GM18868 (cell line): Measurements from ENCODE around the gene TENT5A.
"Not testable (repeated sequence)": the region's sequence is repeated elsewhere in the genome, so short reads cannot be mapped to it uniquely, and the experiment has no call there.

Source experiments
- ATAC-seq: cut with Tn5 transposase; IDR thresholded peaks from one replicate; pipeline ENCODE4 v1.9.1; 2021; ENCODE audit warnings: mild to moderate bottlenecking, moderate library complexity; ENCODE audit not compliant: unreplicated experiment

TENT5A gene

DNA sequence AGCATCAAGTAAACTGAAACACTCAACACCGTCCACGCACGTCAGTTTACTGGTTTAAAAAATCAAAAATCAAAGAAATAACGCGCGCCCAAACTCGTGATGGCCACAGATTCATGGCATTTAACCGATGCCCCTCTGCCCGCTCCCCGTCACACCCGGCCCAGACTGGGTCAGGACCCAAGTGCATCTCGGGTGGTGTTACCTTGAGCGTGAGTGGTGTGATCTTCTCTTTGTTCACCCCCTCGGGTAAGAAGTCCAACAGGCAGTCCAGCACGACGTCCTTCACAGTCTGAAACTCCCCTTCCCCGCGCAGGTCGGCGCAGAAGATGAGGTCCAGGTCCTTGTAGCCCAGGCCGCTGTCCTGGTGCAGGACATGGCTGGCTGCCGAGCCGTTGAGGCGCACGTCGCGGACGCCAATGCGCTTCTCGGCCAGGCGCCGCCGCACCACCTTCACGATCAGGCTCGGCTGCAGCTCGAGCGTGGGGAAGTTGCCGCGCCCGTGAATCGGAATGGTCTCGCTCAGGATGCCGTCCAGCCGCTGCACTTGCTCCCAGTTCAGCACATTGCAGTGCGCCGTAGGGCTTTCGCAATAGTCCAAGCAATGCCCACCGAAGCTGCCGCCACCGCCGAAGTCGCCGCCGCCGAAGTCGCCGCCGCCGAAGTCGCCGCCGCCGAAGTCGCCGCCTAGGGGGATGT, 945 bp downstream of the TENT5A start:
- ATAC-seq = no peak

DNA sequence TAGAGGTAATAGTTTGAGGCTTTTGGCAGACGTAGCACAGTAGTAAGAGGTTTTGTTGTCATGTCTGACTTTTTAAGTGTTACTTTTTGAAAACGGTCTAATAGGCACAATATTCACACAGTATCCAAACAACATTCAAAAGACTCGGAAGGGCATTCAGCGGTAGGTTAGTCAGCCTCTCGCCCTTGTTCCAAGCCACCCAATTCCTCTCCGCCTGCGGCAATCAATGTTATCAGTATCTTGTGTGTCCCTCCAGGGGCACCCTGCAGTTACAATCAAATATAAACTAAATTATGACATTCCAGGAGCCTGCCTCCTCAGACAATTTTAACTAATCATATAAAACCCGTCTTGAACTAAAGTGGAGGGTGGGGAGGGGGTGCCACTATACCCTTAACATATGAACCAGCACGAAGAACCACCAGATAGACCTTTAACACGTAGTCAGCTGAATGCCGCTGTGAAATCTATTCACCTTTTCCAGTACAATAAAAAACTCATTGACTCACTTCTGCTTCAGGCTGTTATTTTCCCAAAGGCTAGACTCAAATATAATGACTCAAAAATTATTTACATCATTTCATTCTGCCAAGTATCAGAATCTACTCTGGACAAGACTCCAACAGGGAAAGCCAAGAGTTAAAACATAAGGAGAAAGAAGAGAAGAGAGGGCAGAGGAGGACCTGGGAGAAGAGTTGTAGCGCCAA, 1.6 kb downstream of the TENT5A start:
- no peak for ATAC-seq

DNA sequence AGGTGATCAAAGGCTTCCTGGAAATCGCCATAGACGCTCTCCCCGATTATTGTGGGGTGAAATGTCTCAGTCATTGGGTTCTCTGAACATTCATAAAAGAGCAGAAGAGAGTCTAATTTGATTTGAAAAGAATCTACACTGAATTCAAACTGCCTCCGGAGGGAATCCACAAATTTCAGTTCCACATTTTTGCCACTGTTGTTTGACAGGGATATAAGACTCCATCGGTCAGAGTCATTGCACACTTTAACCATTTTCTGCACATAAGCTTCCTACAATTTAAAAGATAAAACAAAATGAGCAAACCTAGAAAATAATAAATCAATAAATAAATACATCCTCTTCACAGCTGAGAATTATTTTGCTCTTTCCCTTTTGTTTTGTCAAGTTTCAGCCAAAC, 2.3 kb downstream of the TENT5A start:
- no peak for ATAC-seq

DNA sequence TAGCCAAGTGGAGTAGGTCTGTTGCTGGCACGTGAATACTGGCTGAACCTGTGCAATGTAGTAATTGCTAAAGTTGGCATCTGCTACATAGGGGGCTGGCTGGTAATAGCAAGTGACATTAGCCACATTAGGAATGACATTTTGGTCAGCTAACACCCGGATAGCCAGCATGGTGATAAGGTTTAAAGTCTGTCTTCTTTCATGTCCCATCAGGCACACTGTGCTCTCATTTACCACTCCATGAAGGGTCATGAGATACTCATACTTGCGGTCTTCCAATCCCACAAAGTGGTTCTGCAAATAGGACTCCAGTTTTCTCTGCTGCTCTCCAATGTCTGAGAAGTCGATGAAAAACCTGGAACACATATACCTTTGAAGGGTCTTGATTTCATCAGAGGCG, 2.8 kb downstream of the TENT5A start:
- ATAC-seq = no peak

DNA sequence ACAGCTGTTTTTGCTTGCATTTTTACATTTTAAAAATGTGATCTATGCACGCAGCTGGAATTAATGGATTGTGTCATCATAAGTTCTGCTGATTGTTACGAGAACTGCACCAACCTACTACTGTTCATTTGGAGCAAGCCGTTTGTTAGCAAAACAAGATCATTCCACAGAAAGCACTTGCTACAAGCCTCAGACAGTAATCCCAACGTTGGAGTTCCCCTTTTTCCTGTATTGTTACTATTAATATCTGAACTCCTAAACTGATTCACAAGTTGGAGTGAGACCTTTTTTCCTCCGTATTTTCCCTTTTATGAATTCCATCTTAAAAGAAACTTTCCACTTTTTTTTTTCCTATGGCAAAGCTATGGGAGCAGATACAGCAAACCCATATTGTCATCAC, 3.5 kb downstream of the TENT5A start:
- ATAC-seq = no peak

DNA sequence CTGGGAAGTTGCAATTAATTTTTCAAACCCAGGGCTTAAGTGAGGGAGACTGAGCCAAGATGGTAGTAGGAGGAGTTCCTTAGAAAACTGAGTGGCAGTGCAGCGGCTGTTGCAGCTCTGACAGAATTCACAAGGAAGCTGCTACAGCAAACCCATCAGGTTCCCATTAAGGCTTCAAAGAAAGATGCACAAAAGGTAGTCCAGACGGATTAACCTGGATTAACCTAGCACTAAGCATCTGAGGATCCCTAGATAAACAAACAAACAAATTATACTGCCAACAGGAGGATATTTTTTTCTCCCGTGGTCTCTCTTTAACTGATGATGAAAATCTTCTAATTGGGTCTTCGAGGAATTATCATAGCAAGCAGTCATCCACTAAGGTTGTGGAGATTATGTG, 5.2 kb downstream of the TENT5A start:
- ATAC-seq = no peak

DNA sequence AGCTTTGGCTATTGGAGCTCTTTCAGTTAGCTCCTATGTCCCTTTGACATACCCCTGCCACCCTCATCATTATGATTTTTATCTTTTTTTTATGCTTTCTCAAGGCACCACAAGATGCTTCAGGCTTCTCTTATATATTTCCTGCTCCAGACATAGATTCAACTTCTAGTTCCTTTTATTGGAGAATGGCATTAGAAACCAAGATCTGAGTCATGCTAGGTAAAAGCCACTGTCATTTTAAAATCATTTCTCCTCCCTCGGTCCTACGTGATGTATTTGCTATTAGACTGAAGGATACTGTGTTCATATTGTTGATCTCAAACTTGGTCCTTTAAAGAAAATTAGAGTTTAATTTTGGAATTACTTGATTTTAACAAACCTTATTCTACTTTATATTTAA, 8.3 kb downstream of the TENT5A start:
- ATAC-seq = peak; percentile 32

DNA sequence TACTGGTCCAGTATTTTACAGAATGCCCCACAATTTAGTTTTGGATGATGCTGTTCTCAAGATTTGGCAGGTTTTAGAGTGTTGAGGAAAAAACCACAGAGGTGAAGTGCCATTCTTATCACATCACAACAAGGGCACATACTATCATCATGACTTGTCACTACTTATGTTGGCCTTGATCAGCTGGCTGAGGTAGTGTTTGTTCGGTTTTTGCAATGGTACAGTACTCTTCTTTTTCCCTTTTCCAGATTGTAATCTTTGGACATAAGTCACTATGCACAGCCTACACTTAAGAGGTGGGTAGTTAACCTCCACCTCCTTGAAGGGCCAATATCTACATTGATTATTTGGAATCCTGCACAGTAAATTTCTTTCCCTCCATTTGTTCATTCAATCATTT, 8.8 kb downstream of the TENT5A start:
- ATAC-seq = no peak

DNA sequence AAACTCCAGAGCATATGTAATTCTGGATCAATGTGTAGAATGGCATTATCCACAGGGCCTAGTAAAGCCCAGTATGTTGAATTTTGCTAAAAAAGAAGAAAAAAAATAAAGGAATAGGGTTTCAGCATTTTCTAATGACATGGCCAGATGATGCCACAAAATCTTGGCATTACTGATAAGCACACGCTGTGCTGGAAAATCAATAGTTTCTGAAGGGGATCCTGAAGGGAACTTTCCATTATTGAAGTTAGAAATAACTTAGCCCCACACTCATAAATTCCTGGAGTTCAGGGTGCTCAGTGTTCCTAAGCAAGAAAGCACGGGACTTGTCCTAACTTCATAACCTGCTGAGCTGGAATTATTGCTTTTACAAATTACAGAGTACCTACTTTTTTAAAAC, 10.8 kb downstream of the TENT5A start:
- no peak for ATAC-seq

DNA sequence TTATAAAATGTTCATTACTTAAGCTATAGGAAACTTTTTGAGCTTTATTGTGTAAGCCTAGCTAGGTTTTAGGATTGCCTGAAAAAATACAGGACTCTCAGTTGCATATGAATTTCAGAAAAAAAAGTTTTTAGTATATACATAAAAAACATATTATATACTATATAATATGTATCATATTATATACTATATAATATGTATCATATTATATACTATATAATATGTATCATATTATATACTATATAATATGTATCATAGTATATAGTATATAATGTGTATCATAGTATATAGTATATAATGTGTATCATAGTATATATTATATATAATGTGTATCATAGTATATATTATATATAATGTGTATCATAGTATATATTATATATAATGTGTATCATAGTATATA, 11.9 kb downstream of the TENT5A start:
- not testable (repeated sequence) for ATAC-seq

DNA sequence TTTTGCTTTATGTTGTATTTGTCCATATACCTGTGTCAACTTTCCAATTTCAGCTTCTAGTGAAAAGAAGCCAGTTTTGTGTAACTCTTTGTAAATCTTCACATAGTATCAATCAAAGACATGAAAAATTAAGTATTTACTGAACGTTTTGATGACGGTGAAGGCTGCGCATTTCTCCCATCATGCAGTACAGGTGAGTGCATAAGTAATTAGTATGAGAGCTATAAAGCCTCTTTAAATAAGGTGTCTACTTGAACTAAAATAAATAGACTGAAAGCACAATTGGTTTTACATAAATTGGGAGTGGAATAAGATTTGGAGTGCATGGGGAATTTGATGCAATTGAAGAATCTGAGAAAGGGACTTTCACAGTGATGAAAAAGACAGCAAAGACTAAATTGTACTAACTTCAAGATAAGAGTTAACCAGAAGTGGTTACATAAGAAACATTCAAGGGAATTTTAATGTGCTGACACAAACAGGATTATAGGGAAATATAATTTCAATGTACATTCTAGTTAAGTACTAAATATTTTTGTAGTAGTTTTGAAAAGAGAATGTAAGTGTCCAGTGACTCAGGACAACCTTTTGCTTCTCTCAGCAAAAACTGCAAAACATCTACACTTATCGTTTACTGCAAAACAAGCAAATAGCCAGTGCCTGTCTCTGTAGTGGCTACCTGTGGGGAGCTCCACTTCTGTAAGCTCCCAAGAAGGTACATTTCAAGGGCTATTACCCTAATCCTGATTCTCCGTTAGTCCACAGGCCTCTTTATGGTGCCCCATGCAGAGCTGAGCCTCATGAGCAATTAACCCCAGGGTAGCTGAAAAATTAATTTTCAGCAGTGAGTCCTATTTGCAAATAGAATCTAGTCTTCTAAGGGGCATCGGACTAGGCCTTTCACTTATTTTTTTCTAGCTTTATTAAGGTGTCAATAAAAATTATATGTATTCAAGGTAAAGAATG, 13.0 kb downstream of the TENT5A start:
- no peak for ATAC-seq

DNA sequence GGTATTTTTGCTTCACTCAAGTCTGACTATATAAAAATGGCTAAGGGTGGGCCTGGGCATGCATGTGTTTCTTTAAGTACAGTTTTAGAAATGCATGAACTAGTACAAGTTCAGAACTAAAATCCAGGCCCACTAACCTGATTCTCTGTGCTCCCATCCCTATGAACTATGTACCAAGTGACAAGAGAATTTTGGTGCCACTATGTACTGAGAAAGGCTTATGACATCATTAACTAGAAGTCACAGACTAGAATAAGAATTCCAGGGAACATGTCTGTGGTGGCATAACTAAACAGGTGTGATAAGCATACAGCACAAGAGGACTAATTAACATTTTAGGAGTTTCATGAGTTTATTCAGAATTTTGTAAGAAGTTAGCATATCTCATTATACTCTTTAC, 16.1 kb downstream of the TENT5A start:
- no peak for ATAC-seq

DNA sequence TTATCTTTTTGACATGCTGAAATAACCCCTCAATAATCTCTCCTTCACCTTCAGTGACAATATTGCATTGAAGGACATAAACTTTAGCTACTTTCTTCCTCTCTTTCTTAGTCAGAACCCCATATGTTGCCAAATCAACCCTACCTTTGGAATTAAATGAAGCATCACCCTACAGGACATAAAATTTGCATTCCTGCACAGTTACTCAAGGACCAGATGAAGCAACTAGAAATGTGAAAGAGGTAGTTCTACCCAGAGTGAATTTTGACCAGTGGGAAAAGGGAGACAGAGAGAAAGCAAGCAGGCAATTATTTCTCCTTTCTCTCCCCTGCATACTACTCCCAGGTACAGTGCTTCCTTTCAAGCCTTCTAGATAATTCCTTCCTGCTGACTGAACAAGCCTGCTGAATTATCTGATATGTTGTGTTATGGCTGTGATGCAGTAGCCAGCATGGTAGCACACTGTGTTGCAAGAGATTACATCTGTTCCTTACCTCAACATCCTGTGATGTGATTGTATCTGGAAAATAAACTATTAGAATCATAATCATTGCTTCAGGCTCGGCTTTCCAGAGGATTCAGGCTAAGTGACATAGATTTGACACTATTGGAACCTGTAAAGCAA, 16.6 kb downstream of the TENT5A start:
- ATAC-seq = no peak

DNA sequence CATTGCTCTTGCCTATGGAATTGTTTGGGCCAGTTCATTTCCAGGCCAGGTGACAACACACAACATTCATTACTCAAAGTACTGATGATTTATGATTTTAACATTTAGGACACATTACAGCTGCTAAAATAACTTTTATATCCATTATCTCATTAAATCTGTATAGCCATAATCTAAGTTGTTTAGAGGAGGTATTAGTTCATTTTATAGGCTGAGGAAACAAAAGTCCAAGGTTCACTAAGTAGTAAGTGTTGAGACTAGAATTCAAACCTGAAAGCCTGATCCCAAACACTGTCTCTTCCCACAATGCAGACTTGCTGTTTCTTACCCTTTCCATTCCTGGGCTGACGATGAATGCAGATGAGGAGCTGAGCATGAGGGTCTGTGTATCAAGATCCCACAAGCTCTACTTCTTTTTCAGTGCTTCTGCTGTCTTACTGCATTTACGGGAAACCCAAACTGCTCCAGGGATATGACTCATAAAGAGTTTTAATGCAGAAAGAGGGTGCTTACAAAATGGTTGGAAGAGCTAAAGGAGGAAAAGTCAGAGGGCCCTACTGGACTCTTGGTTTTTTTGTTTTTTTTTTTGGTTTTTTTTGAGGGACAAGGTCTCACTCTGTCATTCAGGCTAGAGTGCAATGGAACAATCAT, 17.9 kb downstream of the TENT5A start:
- ATAC-seq = no peak

DNA sequence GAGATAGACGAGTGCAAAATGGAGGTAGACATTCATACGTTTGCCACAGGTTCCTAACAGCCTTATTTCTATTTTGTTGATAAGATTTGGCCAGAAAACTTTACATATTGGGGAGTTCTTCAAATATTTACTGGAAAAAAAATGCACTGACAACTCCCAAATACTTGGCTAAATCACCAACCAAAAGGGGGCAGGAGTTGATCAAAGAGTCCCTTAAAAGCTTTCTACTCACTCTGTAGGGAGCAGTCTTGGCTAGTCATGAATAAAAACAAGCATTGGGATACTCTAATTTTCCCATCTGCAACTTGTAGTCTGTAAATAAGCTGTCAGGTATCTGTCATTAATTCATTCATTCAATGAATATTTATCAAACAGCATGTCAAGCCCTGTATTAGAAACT, 18.4 kb downstream of the TENT5A start:
- no peak for ATAC-seq

DNA sequence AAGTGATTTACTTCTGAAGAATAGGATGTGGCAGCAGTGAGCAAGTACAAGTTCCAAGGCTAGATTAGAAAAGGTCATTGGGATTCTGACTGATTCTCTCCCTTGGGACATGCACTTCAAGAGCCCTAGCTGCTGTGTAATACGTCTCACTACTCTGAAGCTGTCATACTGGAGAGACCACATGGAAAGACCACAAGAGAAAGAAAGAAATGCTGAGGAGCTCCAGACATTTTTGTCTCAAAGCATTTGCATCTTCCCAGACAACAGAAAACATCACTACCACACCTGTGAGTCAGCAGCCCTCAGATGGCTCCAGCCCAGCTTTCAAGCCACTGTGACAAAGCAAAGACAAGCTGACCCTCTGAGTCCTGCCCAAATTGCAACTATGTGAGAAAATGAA, 20.7 kb downstream of the TENT5A start:
- no peak for ATAC-seq

DNA sequence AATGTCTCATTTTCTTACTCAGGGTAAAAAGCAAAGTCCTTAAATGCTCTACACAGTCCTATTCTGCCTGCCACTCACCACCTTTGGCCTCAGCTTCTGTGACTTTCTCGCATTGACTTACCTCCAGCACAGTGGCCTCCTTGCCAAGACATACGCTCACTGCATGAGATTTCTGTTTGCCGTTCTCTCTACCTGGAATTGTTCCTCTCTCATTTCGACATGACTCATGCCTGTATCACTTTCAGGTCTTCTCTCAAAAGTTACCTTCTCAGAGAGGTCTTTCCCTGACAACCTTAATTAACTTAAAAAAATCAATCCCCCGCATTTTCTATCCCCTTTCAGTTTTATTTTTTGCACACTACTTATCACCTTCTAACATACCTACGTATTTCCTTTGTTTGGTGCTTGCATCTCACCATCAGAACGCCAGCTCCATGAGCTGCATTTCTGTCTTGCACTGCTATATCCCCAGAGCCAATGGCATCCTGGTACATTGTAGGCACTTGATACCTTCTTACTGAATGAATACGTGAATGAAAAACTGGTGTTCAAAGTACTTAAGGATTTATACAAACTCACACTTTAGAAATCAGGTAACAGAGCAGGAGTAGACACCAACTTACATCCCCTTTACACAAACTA, 24.5 kb downstream of the TENT5A start:
- peak; percentile 92 for ATAC-seq

DNA sequence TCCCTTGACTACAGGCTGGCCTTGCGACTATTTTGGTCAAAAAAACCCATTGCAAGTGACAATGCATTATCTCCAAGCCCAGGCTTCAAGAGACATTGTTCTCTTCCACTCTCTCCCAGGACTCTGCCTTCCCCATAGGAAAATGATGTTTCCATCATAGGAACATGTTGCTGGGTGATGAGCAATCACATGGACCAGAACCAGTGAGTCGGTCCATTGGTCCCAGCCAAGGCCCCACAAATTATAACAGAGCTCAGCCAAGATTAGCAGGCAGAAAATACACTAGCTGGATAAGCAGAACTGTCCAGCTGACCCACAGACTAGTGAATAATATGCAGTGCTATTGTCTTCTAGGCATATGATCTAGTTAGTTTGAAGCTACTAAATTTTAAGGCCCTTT, 27.4 kb downstream of the TENT5A start:
- ATAC-seq = no peak

DNA sequence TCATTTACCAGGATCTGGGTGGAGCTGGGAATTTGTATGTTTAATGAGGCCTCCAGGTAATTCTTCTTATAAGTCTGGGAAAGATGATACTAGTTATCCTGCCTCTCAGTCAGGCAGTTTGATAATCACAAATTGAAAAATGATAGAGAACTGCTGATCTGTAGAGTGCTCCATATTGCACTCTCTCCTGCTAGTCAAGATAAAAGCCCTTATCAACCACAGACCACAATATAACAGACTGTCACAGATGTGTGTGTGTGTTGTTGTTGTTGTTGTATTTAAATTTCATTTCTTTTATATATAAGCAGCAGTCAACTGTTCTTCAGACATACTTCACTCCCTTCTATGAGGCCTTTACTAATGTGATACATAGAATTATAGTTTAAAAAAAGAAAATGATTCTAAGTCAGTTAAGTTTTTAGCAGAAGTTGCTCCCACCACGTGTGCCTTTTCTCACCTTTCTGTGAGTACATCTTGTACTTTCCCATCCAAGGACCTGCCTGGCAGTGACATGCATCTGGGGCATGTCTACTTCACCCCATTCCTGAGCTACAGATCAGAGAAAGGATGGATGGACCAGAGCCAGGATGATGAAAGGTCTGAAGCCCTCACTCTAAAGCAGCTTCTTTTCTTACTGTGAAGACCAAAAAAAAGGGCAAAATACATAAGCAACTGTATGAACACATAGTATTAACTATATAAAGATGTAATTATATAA, 29.8 kb downstream of the TENT5A start:
- no peak for ATAC-seq

DNA sequence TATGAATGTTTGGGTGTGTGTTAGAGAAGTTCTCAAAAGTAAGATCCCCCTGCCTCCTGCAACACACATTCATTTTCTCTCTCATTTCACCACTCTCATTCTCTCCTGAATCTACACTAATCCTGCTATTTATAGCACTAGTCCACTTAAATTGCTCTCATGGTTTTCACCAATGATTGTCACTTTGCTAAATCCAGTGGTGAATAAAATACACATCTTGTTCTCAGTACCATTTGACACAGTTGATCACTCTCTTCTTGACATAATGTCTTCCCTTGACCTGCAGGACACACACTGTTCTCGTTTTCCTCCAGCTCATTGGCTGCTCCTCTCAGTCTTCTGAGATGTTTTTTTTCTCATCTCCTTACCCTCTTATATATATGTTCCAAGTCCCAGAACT, 32.1 kb downstream of the TENT5A start:
- no peak for ATAC-seq
